Activated CD4-positive, alpha-beta memory T cell treated with anti-CD3 and anti-CD28 coated beads, Interleukin-2, amount 10 ng/mL, durations not matched to agents 7 days and 5 days (primary cell): ENCODE results near the gene BET1. TPM values are rescaled to one million over a fixed set of nuclear protein-coding genes. Genes with fewer than 3 reads are reported as not detected.

Experiments used
- CTCF ChIA-PET: fragments of 350-600 bp; sonication (Branson Sonifier 250); formaldehyde crosslinking; loops from one replicate; lab custom pipeline; 2021; ENCODE audit warnings: antibody characterized with exemption, inconsistent platforms; lab: Charles Lee
- POLR2A ChIA-PET: fragments of 350-600 bp; sonication (Branson Sonifier 250); formaldehyde crosslinking; loops from one replicate; lab custom pipeline; 2021; ENCODE audit warnings: antibody characterized with exemption; lab: Charles Lee
- DNase-seq: peaks from one replicate; pipeline ENCODE4 v3.0.0-alpha.2; 2020
- H3K27ac Mint-ChIP-seq: one replicate; pipeline ENCODE4 v1.8.0; 2021; ENCODE audit warnings: mild to moderate bottlenecking, mixed read lengths
- H3K27me3 Mint-ChIP-seq: one replicate; pipeline ENCODE4 v1.8.0; 2021; ENCODE audit warnings: mixed read lengths
- H3K36me3 Mint-ChIP-seq: one replicate; pipeline ENCODE4 v1.8.0; 2021; ENCODE audit warnings: low read depth, mixed read lengths
- H3K4me1 Mint-ChIP-seq: one replicate; pipeline ENCODE4 v1.8.0; 2021; ENCODE audit warnings: mixed read lengths
- H3K4me3 Mint-ChIP-seq: one replicate; pipeline ENCODE4 v1.8.0; 2021; ENCODE audit warnings: mild to moderate bottlenecking, mixed read lengths
- H3K9me3 Mint-ChIP-seq: one replicate; pipeline ENCODE4 v1.8.0; 2021; ENCODE audit warnings: mixed read lengths
- total RNA-seq, 2 experiments: library from RNA; stranded (reverse); gene quantifications; one replicate each; pipeline ENCODE4 v1.2.3, GENCODE V29; 2021

The BET1 gene
- total RNA-seq, 2 experiments from 2014 or later, result 23.5 to 24.4 TPM

DNA sequence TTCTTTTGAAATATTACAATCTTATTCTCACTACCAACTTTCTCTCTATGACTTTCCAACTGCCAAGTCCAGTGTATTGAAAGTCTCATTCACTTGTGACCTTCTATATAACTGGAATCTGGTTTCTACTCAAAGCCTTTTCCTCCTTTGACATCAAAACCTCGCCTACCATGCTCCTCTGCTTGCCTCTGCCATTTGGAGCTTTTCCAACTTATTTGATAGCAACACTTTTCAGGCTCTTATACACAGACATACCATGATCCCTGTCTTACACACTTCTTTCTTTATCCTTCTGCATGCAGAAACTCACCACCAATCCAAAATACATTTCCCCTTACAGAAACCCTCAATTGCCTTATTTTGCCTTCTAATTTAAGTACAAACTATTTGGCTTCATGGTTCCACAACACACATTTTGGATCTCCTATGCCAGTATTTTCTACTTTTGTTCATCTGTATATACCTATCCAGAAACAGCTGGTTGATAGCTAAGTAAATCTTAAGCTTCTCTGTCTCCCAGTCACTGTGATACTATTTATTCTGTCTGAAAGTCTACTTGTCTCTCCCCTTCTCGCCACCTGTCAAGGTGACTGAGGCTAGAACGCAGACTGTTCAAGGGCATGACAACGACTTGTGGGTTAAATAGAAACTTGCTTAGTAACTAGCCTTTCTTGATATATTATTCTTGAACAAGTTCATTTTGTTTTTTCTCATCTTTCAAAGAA lies 60.2 kb downstream of the BET1 start:
- Mint-ChIP-seq H3K9me3 (no peaks in the 10 kb centered on the region), H3K27ac (no peak overlapping the region), H3K36me3 (no peaks in the 10 kb centered on the region), H3K27me3 (peaks cover 11% of the 10 kb centered on the region), H3K4me1 (no peaks in the 10 kb centered on the region), H3K4me3 (no peak overlapping the region)
- ChIA-PET POLR2A (no interaction called here), CTCF (no interaction called here)
- no peak for DNase-seq

Other genes with a start within 250 kb of the BET1 start
- not detected for gene TFPI2, start 113.6 kb downstream of the BET1 start, total RNA-seq
- not detected for gene GNGT1, start 97.8 kb downstream of the BET1 start, total RNA-seq
- not detected for gene GNG11, start 82.6 kb downstream of the BET1 start, total RNA-seq